ENCODE results near the gene HSH2D. TPM values are rescaled to one million over a fixed set of nuclear protein-coding genes. Genes with fewer than 3 reads are reported as not detected.

The HSH2D gene
- total and polyA plus RNA-seq, 10 of the 15 experiments (the other 5 are each of a cell fraction or from before 2014, with no cell fraction given), result 22.0 to 145 (median 89.3) TPM

- Histone ChIP-seq H3K27me3 (replicated peaks in 1 of 2; ENCODE audit: control insufficient read depth in 2 of 2, insufficient read depth in 2 of 2, low read length in 1 of 2) (no peaks in the 10 kb centered on the region), H4K20me1 (ENCODE audit: control insufficient read depth, insufficient read depth) (peaks cover 6% of the 10 kb centered on the region; the same call in 1 of the 2 replicates), H3K4me1 (ENCODE audit: control insufficient read depth, insufficient read depth, low read length) (peaks cover 34% of the 10 kb centered on the region), H3K9ac (ENCODE audit: control insufficient read depth, insufficient read depth, low read length) (no peak overlapping the region), H3K4me2 (ENCODE audit: control insufficient read depth, insufficient read depth) (no peak overlapping the region), H3K27ac (ENCODE audit: control insufficient read depth, insufficient read depth) (peak overlapping the region; percentile 99), H2AFZ (ENCODE audit: control insufficient read depth, low read depth, low read length) (no peak overlapping the region), H3K36me3 (ENCODE audit: control insufficient read depth in 2 of 2, insufficient read depth in 2 of 2, low read length in 1 of 2) (no peaks in the 10 kb centered on the region; a peak in 1 of 4 replicates), H3K79me2 (ENCODE audit: control insufficient read depth, insufficient read depth, low read length) (peaks cover 38% of the 10 kb centered on the region), H3K9me3 (replicated peaks; ENCODE audit: control insufficient read depth, insufficient read depth, low read length) (no peaks in the 10 kb centered on the region; the same call in 1 of the 3 replicates), H3K4me3 (no peak overlapping the region)
- FAIRE-seq (no peak), DNase-seq (ENCODE audit: low read depth, low spot score) (no peak), ATAC-seq (no peak)
- intact Hi-C loops (cut with micrococcal nuclease; ENCODE audit: unreplicated experiment) (loop anchor here (5.0 kb wide), 1 partner anchor 445 kb away; no protein-coding TSS in a partner anchor), in situ Hi-C loops (cut with MboI) (no loop called here)
- POLR2A ChIA-PET, result interaction anchor here (0.9 to 7.2 kb wide), 4 partner anchors 8 to 64 kb away, joined by 3 to 174 read pairs (median 6); partner anchors contain the start of gene RAB8A
- CTCF ChIA-PET, result interaction anchor here (1.1 to 8.2 kb wide), 2 partner anchors 24 to 29 kb away, joined by 3 to 111 read pairs; no protein-coding TSS in a partner anchor
- RAD21 ChIA-PET (ENCODE audit: unreplicated experiment), result interaction anchor here (0.6 to 2.1 kb wide), 6 partner anchors 8 to 306 kb away, joined by 3 to 7 read pairs (median 4); no protein-coding TSS in a partner anchor
- 37% methylated on average over 9 of the region's 9 CpGs for WGBS (ENCODE audit: insufficient coverage, insufficient replicate concordance, low lambda C conversion rate, missing lambda C conversion rate)
- SMC1A ChIA-PET (ENCODE audit: uncharacterized antibody, unreplicated experiment), result interaction anchor here (1.1 to 9.6 kb wide), 6 partner anchors 24 to 307 kb away, joined by 3 to 135 read pairs (median 16); partner anchors contain the start of gene RAB8A
- BruUV-seq (replicated peaks), result no TSS peak
- 0 out of 2 replicates have a peak, but pooled peaks have one; percentile 13 for TF ChIP-seq HDGF (IDR thresholded peaks at IDR 0.05)
- no peak for TF ChIP-seq NFXL1 (IDR thresholded peaks at IDR 0.05; ENCODE audit: borderline replicate concordance)
- TF ChIP-seq SMAD1 (IDR thresholded peaks at IDR 0.05; ENCODE audit: low read depth, partially characterized antibody), result no peak
- no peak for TF ChIP-seq NR2C2 (IDR thresholded peaks at IDR 0.05; ENCODE audit: borderline replicate concordance, control insufficient read depth, insufficient read length, low read depth)
- no peak for TF ChIP-seq EED (IDR thresholded peaks at IDR 0.05; ENCODE audit: low read depth)
- TF ChIP-seq BMI1 (IDR thresholded peaks at IDR 0.05; ENCODE audit: borderline replicate concordance), result no peak
- peak; percentile 84 for TF ChIP-seq SPI1 (IDR thresholded peaks at IDR 0.05; ENCODE audit: borderline replicate concordance, insufficient read depth, low read depth, low read length)
- no peak for TF ChIP-seq STAT3 (IDR thresholded peaks at IDR 0.05; ENCODE audit: low read depth, low read length)
- no peak for TF ChIP-seq CBFB (IDR thresholded peaks at IDR 0.05; ENCODE audit: low read depth)
- TF ChIP-seq CBX5 (IDR thresholded peaks at IDR 0.05; ENCODE audit: low read depth), result 0 out of 2 replicates have a peak, but pooled peaks have one; percentile 4
- TF ChIP-seq TCF12 (IDR thresholded peaks at IDR 0.05; ENCODE audit: low read depth, low read length), result 0 out of 2 replicates have a peak, but pooled peaks have one; percentile 13
- no peak for TF ChIP-seq HDAC6 (IDR thresholded peaks at IDR 0.05; ENCODE audit: unreplicated experiment)
- TF ChIP-seq ZNF274 (IDR thresholded peaks at IDR 0.05; ENCODE audit: insufficient read depth, insufficient read length), result no peak
- no peak for TF ChIP-seq SIX5 (IDR thresholded peaks at IDR 0.05; ENCODE audit: low read depth, low read length, severe bottlenecking)
- no peak for TF ChIP-seq ZNF384 (IDR thresholded peaks at IDR 0.05; ENCODE audit: borderline replicate concordance, low read depth, low read length)
- no peak for TF ChIP-seq MYB (IDR thresholded peaks at IDR 0.05; ENCODE audit: borderline replicate concordance, low read depth, low read length)
- TF ChIP-seq BACH1 (IDR thresholded peaks at IDR 0.05; ENCODE audit: borderline replicate concordance), result no peak
- no peak for TF ChIP-seq GABPA (IDR thresholded peaks at IDR 0.05; ENCODE audit: low read depth)
- TF ChIP-seq ELK1 (IDR thresholded peaks at IDR 0.05; ENCODE audit: low read depth, low read length), result no peak
- peak; percentile 64 for TF ChIP-seq RUNX3 (IDR thresholded peaks at IDR 0.05; ENCODE audit: low read length)
- TF ChIP-seq ATF2 (IDR thresholded peaks at IDR 0.05; ENCODE audit: low read length), result no peak
- TF ChIP-seq ZSCAN29 (IDR thresholded peaks at IDR 0.05), result no peak
- TF ChIP-seq LARP7 (IDR thresholded peaks at IDR 0.05), result no peak
- TF ChIP-seq BRCA1 (IDR thresholded peaks at IDR 0.05; ENCODE audit: low read depth, low read length), result no peak
- no peak for TF ChIP-seq CHD4 (IDR thresholded peaks at IDR 0.05)
- no peak for TF ChIP-seq NFYA (IDR thresholded peaks at IDR 0.05; ENCODE audit: borderline replicate concordance, low read depth, low read length)
Measured at GRCh38 chr19:16142032-16142580, 1.4 kb upstream of the HSH2D start.
